MG63 (cell line): ENCODE results near the gene TNPO1. TPM values are rescaled to one million over a fixed set of nuclear protein-coding genes. Genes with fewer than 3 reads are reported as not detected.
"Not testable (repeated sequence)": the region's sequence is repeated elsewhere in the genome, so short reads cannot be mapped to it uniquely, and the experiment has no call there.

Experiments
- DNase-seq: peaks from one replicate; pipeline ENCODE4 v3.0.0-alpha.2; 2020
- H3K27me3 ChIP-seq: fragments of 250-450 bp; sonication (Bioruptor Pico); 2 replicates; pipeline ENCODE4 v1.5.1; 2020; ENCODE audit warnings: mild to moderate bottlenecking, moderate library complexity
- H3K36me3 ChIP-seq: fragments of 250-450 bp; sonication (Bioruptor Pico); 2 replicates; pipeline ENCODE4 v1.5.1; 2020; ENCODE audit warnings: mild to moderate bottlenecking, moderate library complexity
- H3K4me3 ChIP-seq: fragments of 250-450 bp; sonication (Bioruptor Pico); 2 replicates; pipeline ENCODE4 v1.5.1; 2020; ENCODE audit warnings: mild to moderate bottlenecking, moderate library complexity
- H3K9me3 ChIP-seq: fragments of 250-450 bp; sonication (Bioruptor Pico); 2 replicates; pipeline ENCODE4 v1.5.1; 2020; ENCODE audit warnings: mild to moderate bottlenecking, moderate library complexity
- total RNA-seq: library from RNA; depleted of rRNA; stranded (reverse); fragments of >200 nt; shearing (Covaris generic); gene quantifications from 2 replicates; pipeline ENCODE4 v1.2.3, GENCODE V29; 2014; ENCODE audit warnings: low replicate concordance

Gene TNPO1
- total RNA-seq, 1 experiment from 2014 or later: 90.5 TPM

DNA sequence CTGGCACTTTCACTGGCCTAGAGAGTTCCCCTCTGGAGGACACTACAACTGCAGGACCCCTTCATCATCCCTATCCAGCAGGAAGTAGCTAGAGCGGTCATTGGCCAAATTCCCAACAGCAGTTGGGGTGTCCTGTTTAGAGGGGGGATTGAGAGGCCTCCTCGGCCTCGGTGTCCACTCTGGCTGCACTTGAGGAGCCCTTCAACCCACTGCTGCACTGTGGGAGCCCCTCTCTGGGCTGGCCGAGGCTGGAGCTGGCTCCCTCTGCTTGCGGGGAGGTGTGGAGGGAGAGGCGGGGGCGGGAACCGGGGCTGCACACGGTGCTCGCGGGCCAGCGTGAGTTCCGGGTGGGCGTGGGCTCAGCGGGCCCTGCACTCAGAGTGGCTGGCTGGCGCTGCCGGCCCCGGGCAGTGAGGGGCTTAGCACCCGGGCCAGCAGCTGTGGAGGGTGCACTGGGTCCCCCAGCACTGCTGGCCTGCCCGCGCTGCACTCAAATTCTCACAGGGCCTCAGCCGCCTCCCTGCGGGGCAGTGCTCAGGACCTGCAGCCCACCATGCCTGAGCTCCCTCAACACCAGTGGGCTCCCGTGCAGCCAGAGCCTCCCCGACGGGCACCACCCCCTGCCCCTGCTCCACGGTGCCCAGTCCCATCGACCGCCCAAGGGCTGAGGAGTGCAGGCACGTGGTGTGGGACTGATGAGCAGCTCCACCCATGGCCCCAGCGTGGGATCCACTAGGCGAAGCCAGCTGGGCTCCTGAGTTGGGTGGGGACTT, 118.7 kb downstream of the TNPO1 start:
- not testable (repeated sequence) for H3K36me3 ChIP-seq, DNase-seq, H3K4me3 ChIP-seq, H3K27me3 ChIP-seq, H3K9me3 ChIP-seq

DNA sequence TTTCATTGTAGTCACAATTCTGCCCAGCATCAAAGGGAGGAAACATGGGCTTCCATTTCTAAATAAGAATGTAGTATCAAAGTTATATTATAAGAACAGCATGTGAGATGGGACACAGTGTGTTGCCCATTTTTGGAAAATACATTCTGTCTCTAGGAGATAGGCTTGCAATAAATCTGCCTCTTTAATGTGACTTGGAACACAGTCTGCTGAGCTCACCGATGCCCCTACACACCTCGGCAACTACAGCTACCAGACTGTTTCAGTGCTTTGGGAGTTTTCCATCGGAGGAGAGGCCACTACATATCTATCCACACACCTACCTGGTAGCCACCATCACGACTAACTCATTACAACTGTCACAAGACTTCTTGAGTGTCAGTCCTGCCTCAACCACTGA, 120.4 kb downstream of the TNPO1 start:
- no peaks in the 10 kb centered on the region for H3K9me3 ChIP-seq
- DNase-seq: no peak
- no peaks in the 10 kb centered on the region; the same call in 1 of the 2 replicates for H3K27me3 ChIP-seq
- H3K4me3 ChIP-seq: no peak overlapping the region
- H3K36me3 ChIP-seq: no peaks in the 10 kb centered on the region

DNA sequence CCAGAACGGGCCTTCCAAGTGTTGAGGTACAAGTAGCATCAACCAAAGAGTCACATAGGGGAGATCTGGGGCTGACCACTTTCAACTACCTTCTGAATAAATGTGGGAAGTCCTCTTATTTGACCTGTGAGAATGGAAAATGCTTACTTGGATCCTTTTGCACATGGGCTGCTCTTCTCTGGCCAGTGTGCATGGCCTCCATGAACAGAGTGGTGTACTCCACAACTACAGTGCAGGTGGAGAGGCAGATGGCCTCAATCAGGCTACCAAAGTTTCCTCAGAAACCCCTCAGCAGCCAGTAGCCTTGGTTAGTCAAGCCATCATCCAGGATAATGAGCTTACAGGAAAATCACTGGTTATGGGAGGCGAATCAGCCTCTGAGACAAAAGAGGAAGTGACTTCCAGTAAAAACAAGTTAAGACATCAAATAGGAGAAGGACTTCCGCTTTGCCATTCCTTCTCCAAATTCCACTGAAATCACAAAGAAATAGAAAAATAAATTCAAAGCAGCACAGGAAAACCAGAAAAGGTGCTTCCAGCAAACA, 121.1 kb downstream of the TNPO1 start:
- H3K9me3 ChIP-seq: no peaks in the 10 kb centered on the region
- H3K4me3 ChIP-seq: no peak overlapping the region
- no peak for DNase-seq
- H3K27me3 ChIP-seq: no peaks in the 10 kb centered on the region; the same call in 1 of the 2 replicates
- no peaks in the 10 kb centered on the region for H3K36me3 ChIP-seq

DNA sequence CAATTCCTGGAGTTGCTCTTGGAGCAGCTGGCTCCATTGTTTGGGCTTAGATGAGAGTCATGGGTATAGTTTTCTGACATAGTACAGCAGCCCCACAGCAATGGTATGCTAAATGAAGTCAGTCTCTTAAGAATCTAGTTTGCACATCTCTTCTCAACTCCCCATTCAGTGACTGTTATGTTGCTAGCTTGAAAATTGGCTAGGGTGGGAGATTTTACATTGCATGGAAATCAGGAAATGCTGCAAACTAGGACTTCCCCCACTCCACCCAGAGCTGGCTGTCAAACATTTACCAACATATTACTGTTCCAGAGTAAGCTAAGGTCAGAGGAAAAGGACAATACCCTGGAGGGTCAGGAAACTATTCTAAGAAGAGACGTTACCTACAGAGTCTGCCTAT, 121.7 kb downstream of the TNPO1 start:
- H3K9me3 ChIP-seq: no peaks in the 10 kb centered on the region

DNA sequence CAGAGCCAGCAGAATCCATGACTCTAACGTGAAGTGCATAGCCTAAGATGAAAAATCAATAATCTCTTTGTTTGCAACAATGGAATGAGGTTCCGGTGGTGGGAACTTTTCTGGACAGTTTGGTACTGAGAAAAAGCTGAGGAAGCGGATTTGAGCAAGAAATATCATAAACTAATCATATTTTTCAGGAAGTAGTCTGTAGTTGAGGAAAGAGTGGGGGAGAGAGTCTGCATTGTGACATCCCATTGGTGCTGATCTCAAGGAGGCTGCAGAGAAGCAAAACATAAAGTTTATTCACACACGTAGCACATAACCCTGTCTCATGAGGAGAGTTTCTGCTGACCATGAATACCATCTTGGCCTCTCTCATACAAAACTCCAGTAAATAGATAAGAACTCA, 123.6 kb downstream of the TNPO1 start:
- no peaks in the 10 kb centered on the region for H3K9me3 ChIP-seq
- DNase-seq: no peak
- H3K4me3 ChIP-seq: no peak overlapping the region
- H3K27me3 ChIP-seq: no peaks in the 10 kb centered on the region; the same call in 1 of the 2 replicates
- no peaks in the 10 kb centered on the region for H3K36me3 ChIP-seq

More for the DNA sequence above, 121.7 kb downstream of the TNPO1 start:
- Histone ChIP-seq H3K27me3 (no peaks in the 10 kb centered on the region; the same call in 1 of the 2 replicates), H3K36me3 (no peaks in the 10 kb centered on the region), H3K4me3 (no peak overlapping the region)
- no peak for DNase-seq

DNA sequence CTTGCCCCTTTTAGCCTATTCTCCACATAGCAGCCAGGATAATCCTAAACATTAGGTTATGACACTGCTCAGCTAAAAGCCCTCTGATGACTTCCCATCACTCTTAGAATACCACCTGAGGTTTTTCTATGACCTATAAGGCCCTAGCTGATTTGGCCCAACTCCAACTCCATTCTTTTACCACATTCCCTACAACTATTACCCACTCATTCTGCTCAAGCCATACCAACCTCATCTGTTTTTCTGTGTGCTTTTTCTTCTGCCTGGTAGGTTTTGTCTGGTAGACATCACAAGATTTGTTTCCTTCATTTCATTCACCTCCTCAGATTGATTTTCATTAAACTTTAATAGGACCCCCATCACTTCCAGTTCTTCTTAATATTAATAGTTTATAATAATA, 126.8 kb downstream of the TNPO1 start:
- Histone ChIP-seq H3K4me3 (no peak overlapping the region), H3K9me3 (no peaks in the 10 kb centered on the region)
- no peak for DNase-seq

DNA sequence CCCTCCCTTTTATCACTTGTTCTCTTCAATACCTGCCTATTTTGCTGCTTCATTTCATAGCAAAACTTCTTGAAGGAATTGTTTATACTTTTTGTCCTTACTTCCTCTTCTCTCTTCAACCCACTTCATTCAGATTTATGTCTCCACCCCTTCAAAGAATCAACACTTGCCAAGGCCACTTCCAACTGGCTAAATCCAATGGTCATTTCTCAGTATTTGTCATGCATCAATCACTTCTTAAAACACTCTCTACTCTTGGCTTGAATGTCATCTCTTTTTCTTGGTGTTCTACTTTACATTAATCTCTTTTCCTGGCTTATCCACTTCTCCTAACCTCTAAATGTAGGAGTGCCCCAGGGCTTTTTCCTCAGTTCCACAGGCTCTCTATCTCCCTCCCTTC, 131.0 kb downstream of the TNPO1 start:
- no peaks in the 10 kb centered on the region for H3K9me3 ChIP-seq
- no peak for DNase-seq
- H3K4me3 ChIP-seq: no peak overlapping the region
- H3K36me3 ChIP-seq: no peaks in the 10 kb centered on the region
- no peaks in the 10 kb centered on the region for H3K27me3 ChIP-seq

More for the DNA sequence above, 126.8 kb downstream of the TNPO1 start:
- no peaks in the 10 kb centered on the region for H3K36me3 ChIP-seq
- H3K27me3 ChIP-seq: no peaks in the 10 kb centered on the region; the same call in 1 of the 2 replicates

DNA sequence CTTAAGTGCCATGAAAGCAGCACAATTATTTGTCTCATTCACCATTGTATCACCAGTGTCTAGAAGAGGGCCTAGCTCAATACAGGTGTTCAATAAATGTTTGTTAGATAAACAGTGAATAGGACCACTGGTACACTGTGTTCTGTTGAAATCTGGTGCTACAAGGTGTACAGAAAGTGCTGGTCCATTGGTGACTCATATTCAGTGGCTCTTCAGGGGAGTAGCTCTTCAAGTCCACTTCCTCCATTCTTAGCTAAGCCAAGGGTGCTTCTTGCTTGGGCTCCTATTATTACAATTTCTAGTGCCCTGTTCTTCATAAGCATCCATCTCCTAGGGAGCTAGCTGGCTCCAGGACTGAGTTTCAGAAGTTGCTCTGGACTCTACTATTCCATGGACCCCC, 133.0 kb downstream of the TNPO1 start:
- no peaks in the 10 kb centered on the region for H3K9me3 ChIP-seq
- H3K4me3 ChIP-seq: no peak overlapping the region
- no peaks in the 10 kb centered on the region for H3K36me3 ChIP-seq
- no peaks in the 10 kb centered on the region for H3K27me3 ChIP-seq
- DNase-seq: no peak

DNA sequence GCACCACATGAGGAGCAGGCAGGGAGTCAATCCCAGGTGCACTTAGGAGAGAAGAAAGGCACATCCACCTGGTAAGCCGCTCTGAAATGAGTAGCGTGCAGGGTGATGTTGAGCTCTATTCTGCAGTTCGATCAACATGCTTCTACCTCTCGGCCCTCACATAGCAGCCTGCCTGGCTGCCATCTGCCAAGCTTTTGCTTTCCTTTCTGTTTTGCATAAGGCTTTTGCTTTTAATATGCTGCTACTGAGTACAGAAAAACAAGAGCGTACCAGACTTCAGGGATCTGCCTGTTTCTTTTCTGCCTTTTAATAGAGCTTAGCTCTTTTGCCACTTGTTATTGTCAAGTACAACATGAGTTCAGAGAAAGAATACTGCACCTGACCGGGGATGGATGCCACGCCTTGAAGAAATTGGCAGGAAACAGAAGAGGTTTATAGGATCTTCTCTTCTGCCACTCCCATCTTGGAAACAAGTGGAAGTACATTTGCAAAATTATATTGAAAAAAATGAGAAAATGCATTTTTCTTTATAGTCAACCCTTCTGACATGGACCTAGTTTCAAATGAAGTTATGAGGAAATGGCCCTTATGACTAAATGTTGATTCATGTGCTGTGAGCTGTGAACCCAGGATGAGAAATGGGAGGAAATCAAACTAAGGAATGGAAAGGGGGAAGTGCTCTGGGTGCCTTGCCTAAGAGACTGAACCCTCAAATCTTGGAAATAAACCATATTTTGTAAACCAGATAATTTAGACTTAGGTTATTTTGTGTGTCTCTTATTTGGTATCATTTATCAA, 135.4 kb downstream of the TNPO1 start:
- H3K36me3 ChIP-seq: no peaks in the 10 kb centered on the region

DNA sequence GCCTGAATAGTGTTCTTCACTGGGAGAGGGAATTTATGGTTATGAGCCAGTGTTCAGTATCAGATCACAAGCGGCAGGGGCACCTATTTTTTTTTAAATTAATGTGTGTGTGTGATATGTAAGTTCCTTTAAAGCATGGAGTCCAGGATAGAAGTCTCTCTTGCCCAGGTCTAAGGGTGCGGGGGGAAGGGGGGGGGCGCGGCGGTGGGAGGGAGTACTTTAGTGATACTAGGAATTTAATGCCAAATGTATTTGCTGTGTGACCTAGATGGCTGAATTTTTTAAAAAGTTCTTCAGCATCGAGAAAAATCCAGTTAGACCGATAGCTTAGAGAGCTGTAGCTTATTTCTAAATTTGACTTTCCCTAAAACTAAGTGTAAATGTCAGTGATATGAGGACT, 137.9 kb downstream of the TNPO1 start:
- H3K36me3 ChIP-seq: no peaks in the 10 kb centered on the region
- no peak for DNase-seq
- no peak overlapping the region; the same call in 1 of the 2 replicates for H3K4me3 ChIP-seq
- no peaks in the 10 kb centered on the region for H3K9me3 ChIP-seq
- H3K27me3 ChIP-seq: no peaks in the 10 kb centered on the region

More for the DNA sequence above, 135.4 kb downstream of the TNPO1 start:
- no peaks in the 10 kb centered on the region for H3K27me3 ChIP-seq
- H3K4me3 ChIP-seq: no peak overlapping the region
- H3K9me3 ChIP-seq: no peaks in the 10 kb centered on the region
- DNase-seq: peak; percentile 7

DNA sequence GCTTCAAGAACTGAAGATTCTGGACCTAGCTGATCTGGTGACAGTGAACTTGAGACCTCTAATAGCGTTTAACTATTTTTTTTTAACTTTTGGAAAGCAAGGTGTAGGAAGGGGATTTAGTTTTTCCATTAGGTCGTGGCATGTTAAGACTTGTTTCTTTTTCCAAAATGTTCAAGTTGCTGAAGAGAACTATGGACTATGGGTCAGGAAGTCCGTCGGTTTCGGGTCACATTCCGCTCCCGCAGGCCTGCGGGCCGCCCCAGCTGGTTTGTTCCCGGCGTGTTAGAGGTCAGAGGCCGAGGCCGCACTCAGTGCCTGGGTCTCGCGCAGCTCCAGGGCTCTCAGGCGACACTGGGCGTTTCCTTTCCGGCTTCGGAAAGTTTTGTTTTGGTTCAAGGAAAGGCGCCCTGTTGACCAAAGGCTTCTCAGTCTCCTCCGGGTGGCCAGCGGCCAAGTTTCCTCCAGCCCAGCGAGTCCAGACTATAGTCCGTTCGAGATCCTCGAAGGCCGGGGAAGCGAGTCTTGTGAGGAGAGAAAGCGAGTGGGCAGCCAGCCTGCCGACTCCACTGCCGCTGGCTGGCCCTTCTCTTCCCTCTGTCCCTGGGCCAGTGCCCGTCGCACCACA, 138.8 kb downstream of the TNPO1 start:
- H3K36me3 ChIP-seq: no peaks in the 10 kb centered on the region
- no peaks in the 10 kb centered on the region for H3K27me3 ChIP-seq
- no peaks in the 10 kb centered on the region for H3K9me3 ChIP-seq
- H3K4me3 ChIP-seq: peak overlapping the region; percentile 70
- DNase-seq: no peak

DNA sequence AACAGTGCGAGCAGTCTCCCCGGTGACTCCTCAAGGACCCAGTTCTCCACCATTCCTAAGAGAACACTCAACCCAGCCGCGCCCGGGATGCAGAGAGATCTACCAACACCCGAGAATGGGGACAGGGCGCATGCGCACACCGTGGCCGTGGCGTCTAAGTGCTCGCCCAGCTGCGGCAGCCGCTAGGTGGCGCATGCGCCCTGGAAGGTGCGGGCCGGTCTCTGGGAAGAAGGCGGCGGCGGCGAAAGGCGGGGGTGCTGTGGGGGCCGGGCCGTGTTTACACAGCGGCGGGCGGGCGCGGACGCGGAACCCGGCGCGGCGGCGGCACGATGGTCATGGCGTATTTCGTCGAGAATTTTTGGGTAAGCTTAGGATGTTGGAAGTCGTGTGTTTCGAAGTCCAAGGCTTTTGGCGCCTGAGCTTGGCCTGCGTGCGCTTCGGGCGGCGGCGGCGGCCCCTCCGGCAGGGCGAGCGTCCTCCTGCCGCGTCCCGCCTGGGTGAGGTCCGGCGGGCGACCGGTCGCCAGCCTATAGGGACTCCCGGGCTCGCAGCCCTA, 139.4 kb downstream of the TNPO1 start, which contains the start of gene FCHO2:
FCHO2 (plus strand) TSS at position 274 of the 556 bp plus-strand sequence; CDS start at position 330, 56 bp downstream.
- H3K36me3 ChIP-seq: no peaks in the 10 kb centered on the region
- DNase-seq: peak; percentile 98
- H3K9me3 ChIP-seq: no peaks in the 10 kb centered on the region
- H3K27me3 ChIP-seq: no peaks in the 10 kb centered on the region
- H3K4me3 ChIP-seq: peak within 1 kb of the TSS; percentile 70

DNA sequence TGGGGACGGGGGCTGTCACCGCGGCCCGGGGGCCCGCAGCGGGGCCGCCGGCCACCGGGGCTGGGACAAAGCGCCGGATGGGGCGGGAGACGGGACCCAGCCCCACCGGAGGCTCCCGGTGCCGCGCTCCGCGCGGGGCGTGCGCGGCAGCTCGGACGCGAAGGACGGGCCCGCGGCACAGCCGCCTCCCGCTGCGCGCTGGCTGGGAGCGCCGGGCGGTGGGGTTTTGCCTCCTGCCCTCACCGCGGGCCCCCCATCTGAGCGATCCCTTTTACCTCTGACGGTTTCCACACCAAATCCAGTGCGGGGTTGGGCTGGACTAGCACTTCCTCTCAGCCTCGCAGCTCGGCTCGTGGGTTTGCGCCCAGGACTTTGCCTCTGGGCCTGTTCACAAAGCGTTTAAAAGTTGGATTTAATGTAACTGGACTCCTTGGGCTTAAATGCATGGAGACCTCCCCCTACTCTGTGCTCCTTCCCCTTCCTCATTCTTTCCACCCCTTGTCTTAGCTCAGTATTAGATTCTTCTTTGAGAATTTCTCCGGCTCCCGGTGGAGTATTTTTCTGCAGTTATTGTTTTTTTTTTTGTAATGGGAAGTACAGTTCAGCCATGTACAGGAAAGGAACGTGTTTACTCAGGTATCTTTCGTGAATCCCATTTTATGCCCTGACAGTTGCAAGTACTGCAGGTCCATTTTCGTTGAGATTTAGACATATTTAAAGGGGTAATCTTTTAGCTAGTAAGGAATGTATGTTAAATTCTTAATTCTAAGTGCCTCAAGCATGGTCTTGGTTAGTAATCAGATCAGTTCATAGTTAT, 140.1 kb downstream of the TNPO1 start:
- DNase-seq: peak; percentile 65
- H3K4me3 ChIP-seq: peak overlapping the region; percentile 70
- no peaks in the 10 kb centered on the region for H3K27me3 ChIP-seq
- H3K36me3 ChIP-seq: no peaks in the 10 kb centered on the region
- H3K9me3 ChIP-seq: no peaks in the 10 kb centered on the region

DNA sequence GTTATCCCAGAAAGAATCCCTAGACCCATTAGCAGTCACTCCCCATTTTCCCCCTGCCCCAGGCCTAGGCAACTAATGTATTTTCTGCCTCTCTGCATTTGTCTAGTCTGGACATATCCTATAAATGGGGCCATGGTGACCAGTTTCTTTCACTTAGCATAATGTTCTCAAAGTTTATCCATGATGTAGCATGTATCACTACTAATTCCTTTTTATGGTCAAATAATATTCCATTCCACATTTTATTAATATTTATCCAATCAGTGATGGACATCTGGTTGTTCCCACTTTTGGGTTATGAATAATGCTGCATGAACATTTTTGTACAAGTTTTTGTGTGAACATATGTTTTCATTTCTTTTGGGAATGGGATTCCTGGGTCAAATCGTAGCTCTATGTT, 140.9 kb downstream of the TNPO1 start:
- Histone ChIP-seq H3K36me3 (no peaks in the 10 kb centered on the region), H3K27me3 (no peaks in the 10 kb centered on the region), H3K4me3 (peak overlapping the region; percentile 70), H3K9me3 (no peaks in the 10 kb centered on the region)
- no peak for DNase-seq

DNA sequence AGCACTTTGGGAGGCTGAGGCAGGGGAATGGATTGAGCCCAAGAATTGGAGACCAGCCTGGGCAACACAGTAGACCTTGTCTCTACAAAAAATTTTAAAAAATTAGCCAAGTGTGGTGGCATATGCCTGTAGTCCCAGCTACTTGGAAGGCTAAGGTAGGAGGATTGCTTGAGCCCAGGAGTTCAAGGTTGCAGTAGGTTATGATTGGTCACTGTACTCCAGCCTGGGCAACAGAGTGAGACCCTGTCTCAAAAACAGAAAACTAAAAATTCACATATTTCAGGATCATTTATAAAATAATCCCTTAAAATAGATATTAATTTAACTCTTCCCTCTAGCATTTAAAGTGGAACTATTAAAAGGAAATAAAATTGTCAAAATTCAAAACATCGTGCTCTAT, 142.8 kb downstream of the TNPO1 start:
- Histone ChIP-seq H3K9me3 (no peaks in the 10 kb centered on the region), H3K27me3 (no peaks in the 10 kb centered on the region), H3K4me3 (no peak overlapping the region), H3K36me3 (no peaks in the 10 kb centered on the region)
- DNase-seq: no peak
